ENCODE data around the gene DYNC1LI2. TPM values are rescaled to one million over a fixed set of nuclear protein-coding genes. Genes with fewer than 3 reads are reported as not detected.

DYNC1LI2 gene
- total and polyA plus RNA-seq, 10 of the 15 experiments (the other 5 are each of a cell fraction or from before 2014, with no cell fraction given), result 6.0 to 46.5 (median 33.7) TPM

DNA sequence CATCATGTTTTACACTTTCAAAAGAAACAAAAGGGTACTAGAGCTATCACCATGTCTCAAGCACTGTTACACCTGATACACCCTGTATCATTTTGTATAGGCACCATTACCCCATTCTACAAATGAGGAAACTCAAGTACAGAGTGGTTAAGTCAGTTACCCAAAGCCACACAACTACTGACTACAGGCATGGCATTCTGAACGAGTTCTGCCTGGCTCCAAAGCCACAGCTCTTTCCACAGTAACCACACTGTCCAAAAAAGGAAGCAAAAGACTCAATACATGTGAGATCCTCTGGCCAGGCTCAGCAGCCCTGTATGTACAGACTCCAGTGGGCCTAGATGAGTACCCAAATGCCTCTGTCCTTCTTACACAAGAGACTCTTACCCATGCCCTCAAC is 4.7 kb downstream of the DYNC1LI2 start:
- Histone ChIP-seq H3K27ac (ENCODE audit: control insufficient read depth, insufficient read depth) (0 out of 2 replicates have a peak overlapping the region, but pooled peaks have one; percentile 29), H3K9ac (ENCODE audit: control insufficient read depth, insufficient read depth, low read length) (no peak overlapping the region), H3K9me3 (replicated peaks; ENCODE audit: control insufficient read depth, insufficient read depth, low read length) (no peaks in the 10 kb centered on the region), H3K4me1 (ENCODE audit: control insufficient read depth, insufficient read depth, low read length) (peaks cover 7% of the 10 kb centered on the region), H4K20me1 (ENCODE audit: control insufficient read depth, insufficient read depth) (no peaks in the 10 kb centered on the region), H3K4me2 (ENCODE audit: control insufficient read depth, insufficient read depth) (no peak overlapping the region; the same call in 1 of the 2 replicates), H3K36me3 (ENCODE audit: control insufficient read depth in 2 of 2, insufficient read depth in 2 of 2, low read length in 1 of 2) (peaks cover 5 to 14% of the 10 kb centered on the region in 2 experiments), H2AFZ (ENCODE audit: control insufficient read depth, low read depth, low read length) (no peak overlapping the region), H3K79me2 (ENCODE audit: control insufficient read depth, insufficient read depth, low read length) (peaks cover 32% of the 10 kb centered on the region), H3K4me3 (no peak overlapping the region), H3K27me3 (replicated peaks in 1 of 2; ENCODE audit: control insufficient read depth in 2 of 2, insufficient read depth in 2 of 2, low read length in 1 of 2) (no peaks in the 10 kb centered on the region)
- ATAC-seq (peak; percentile 73), FAIRE-seq (no peak), DNase-seq (ENCODE audit: low read depth, low spot score) (peak; percentile 71)
- no TSS peak for BruUV-seq (replicated peaks)
- intact Hi-C loops (cut with micrococcal nuclease; ENCODE audit: unreplicated experiment) (loop anchor here (5.0 kb wide), 1 partner anchor 121 kb away; no protein-coding TSS in a partner anchor), in situ Hi-C loops (cut with MboI) (no loop called here)
- POLR2A ChIA-PET, result no interaction called here
- RAD21 ChIA-PET (ENCODE audit: unreplicated experiment), result no interaction called here
- 0% methylated on average over 1 of the region's 1 CpG for WGBS (ENCODE audit: insufficient coverage, insufficient replicate concordance, low lambda C conversion rate, missing lambda C conversion rate)
- SMC1A ChIA-PET (ENCODE audit: uncharacterized antibody, unreplicated experiment), result interaction anchor here (0.5 to 1.7 kb wide), 2 partner anchors 10 to 747 kb away, joined by 3 to 4 read pairs; no protein-coding TSS in a partner anchor
- CTCF ChIA-PET, result interaction anchor here (0.6 to 1.4 kb wide), 4 partner anchors 10 to 156 kb away, joined by 3 to 6 read pairs (median 4); no protein-coding TSS in a partner anchor
- TF ChIP-seq, protein P1, sequence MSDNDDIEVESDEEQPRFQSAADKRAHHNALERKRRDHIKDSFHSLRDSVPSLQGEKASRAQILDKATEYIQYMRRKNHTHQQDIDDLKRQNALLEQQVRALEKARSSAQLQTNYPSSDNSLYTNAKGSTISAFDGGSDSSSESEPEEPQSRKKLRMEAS (IDR thresholded peaks at IDR 0.05; ENCODE audit: low read depth, low read length), result no peak
- no peak for TF ChIP-seq TARDBP (IDR thresholded peaks at IDR 0.05; ENCODE audit: borderline replicate concordance)
- no peak for TF ChIP-seq KDM1A (IDR thresholded peaks at IDR 0.05; ENCODE audit: borderline replicate concordance)
- no peak for TF ChIP-seq MYB (IDR thresholded peaks at IDR 0.05; ENCODE audit: borderline replicate concordance, low read depth, low read length)
- peak; percentile 79 for TF ChIP-seq RUNX3 (IDR thresholded peaks at IDR 0.05; ENCODE audit: low read length)
- TF ChIP-seq, protein P2, sequence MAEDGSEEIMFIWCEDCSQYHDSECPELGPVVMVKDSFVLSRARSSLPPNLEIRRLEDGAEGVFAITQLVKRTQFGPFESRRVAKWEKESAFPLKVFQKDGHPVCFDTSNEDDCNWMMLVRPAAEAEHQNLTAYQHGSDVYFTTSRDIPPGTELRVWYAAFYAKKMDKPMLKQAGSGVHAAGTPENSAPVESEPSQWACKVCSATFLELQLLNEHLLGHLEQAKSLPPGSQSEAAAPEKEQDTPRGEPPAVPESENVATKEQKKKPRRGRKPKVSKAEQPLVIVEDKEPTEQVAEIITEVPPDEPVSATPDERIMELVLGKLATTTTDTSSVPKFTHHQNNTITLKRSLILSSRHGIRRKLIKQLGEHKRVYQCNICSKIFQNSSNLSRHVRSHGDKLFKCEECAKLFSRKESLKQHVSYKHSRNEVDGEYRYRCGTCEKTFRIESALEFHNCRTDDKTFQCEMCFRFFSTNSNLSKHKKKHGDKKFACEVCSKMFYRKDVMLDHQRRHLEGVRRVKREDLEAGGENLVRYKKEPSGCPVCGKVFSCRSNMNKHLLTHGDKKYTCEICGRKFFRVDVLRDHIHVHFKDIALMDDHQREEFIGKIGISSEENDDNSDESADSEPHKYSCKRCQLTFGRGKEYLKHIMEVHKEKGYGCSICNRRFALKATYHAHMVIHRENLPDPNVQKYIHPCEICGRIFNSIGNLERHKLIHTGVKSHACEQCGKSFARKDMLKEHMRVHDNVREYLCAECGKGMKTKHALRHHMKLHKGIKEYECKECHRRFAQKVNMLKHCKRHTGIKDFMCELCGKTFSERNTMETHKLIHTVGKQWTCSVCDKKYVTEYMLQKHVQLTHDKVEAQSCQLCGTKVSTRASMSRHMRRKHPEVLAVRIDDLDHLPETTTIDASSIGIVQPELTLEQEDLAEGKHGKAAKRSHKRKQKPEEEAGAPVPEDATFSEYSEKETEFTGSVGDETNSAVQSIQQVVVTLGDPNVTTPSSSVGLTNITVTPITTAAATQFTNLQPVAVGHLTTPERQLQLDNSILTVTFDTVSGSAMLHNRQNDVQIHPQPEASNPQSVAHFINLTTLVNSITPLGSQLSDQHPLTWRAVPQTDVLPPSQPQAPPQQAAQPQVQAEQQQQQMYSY (CRISPR knock-in tag; IDR thresholded peaks at IDR 0.05), result no peak
- TF ChIP-seq, protein P3, sequence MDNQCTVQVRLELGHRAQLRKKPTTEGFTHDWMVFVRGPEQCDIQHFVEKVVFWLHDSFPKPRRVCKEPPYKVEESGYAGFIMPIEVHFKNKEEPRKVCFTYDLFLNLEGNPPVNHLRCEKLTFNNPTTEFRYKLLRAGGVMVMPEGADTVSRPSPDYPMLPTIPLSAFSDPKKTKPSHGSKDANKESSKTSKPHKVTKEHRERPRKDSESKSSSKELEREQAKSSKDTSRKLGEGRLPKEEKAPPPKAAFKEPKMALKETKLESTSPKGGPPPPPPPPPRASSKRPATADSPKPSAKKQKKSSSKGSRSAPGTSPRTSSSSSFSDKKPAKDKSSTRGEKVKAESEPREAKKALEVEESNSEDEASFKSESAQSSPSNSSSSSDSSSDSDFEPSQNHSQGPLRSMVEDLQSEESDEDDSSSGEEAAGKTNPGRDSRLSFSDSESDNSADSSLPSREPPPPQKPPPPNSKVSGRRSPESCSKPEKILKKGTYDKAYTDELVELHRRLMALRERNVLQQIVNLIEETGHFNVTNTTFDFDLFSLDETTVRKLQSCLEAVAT (IDR thresholded peaks at IDR 0.05), result no peak
- TF ChIP-seq POLR2A (IDR thresholded peaks at IDR 0.05; ENCODE audit: low read depth, low read length), result no peak
- no peak for TF ChIP-seq ZNF384 (IDR thresholded peaks at IDR 0.05; ENCODE audit: borderline replicate concordance, low read depth, low read length)
- no peak for TF ChIP-seq BMI1 (IDR thresholded peaks at IDR 0.05; ENCODE audit: borderline replicate concordance)
- TF ChIP-seq CREM (IDR thresholded peaks at IDR 0.05; ENCODE audit: low read depth), result no peak
- TF ChIP-seq SMARCA5 (IDR thresholded peaks at IDR 0.05), result no peak
- peak; percentile 53 for TF ChIP-seq IKZF1 (conservative IDR thresholded peaks at IDR 0.05)
- TF ChIP-seq, protein P4, sequence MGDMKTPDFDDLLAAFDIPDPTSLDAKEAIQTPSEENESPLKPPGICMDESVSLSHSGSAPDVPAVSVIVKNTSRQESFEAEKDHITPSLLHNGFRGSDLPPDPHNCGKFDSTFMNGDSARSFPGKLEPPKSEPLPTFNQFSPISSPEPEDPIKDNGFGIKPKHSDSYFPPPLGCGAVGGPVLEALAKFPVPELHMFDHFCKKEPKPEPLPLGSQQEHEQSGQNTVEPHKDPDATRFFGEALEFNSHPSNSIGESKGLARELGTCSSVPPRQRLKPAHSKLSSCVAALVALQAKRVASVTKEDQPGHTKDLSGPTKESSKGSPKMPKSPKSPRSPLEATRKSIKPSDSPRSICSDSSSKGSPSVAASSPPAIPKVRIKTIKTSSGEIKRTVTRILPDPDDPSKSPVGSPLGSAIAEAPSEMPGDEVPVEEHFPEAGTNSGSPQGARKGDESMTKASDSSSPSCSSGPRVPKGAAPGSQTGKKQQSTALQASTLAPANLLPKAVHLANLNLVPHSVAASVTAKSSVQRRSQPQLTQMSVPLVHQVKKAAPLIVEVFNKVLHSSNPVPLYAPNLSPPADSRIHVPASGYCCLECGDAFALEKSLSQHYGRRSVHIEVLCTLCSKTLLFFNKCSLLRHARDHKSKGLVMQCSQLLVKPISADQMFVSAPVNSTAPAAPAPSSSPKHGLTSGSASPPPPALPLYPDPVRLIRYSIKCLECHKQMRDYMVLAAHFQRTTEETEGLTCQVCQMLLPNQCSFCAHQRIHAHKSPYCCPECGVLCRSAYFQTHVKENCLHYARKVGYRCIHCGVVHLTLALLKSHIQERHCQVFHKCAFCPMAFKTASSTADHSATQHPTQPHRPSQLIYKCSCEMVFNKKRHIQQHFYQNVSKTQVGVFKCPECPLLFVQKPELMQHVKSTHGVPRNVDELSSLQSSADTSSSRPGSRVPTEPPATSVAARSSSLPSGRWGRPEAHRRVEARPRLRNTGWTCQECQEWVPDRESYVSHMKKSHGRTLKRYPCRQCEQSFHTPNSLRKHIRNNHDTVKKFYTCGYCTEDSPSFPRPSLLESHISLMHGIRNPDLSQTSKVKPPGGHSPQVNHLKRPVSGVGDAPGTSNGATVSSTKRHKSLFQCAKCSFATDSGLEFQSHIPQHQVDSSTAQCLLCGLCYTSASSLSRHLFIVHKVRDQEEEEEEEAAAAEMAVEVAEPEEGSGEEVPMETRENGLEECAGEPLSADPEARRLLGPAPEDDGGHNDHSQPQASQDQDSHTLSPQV (IDR thresholded peaks at IDR 0.05), result no peak
- TF ChIP-seq TCF3 (IDR thresholded peaks at IDR 0.05; ENCODE audit: borderline replicate concordance, insufficient read depth, low read depth, low read length), result no peak
- no peak for TF ChIP-seq PAX8 (IDR thresholded peaks at IDR 0.05)
- TF ChIP-seq POU2F2 (IDR thresholded peaks at IDR 0.05; ENCODE audit: borderline replicate concordance, low read depth, low read length), result no peak
